Daoy (cell line): Measurements from ENCODE around the gene JPH2. TPM values are rescaled to one million over a fixed set of nuclear protein-coding genes. Genes with fewer than 3 reads are reported as not detected.
"Not testable (repeated sequence)": the region's sequence is repeated elsewhere in the genome, so short reads cannot be mapped to it uniquely, and the experiment has no call there.

Source experiments
- DNase-seq: peaks from one replicate; pipeline ENCODE4 v3.0.0-alpha.2; 2015; ENCODE audit warnings: low read depth
- total RNA-seq: library from RNA; depleted of rRNA; stranded (reverse); fragments of >200 nt; shearing (Covaris generic); gene quantifications from 2 replicates; pipeline ENCODE4 v1.2.3, GENCODE V29; 2014; rRNA removed

Gene JPH2
- 1.5 and 2.1 TPM in 2 replicates for total RNA-seq

GRCh38 chr20:44187054-44187771 is at the start of gene JPH2:
Gene JPH2, minus strand, starts transcription at chr20:44187188. Its CDS starts 483 bp downstream, at chr20:44186705.
- DNase-seq = peak; percentile 90

GRCh38 chr20:44235702-44236101 is 48.7 kb upstream of the JPH2 start:
- no peak for DNase-seq

- no peak for DNase-seq
These were observed 47.8 kb upstream of the JPH2 start for GRCh38 chr20:44234566-44235317.

- DNase-seq = no peak
These were observed 46.5 kb upstream of the JPH2 start for GRCh38 chr20:44233436-44234016.

- not testable (repeated sequence) for DNase-seq
These were observed 45.5 kb upstream of the JPH2 start for GRCh38 chr20:44232469-44232856.

GRCh38 chr20:44231713-44232468 is 44.9 kb upstream of the JPH2 start:
- peak; percentile 17 for DNase-seq

GRCh38 chr20:44231193-44231592 is 44.2 kb upstream of the JPH2 start:
- peak; percentile 51 for DNase-seq

GRCh38 chr20:44228465-44229258 is 41.7 kb upstream of the JPH2 start:
- DNase-seq = peak; percentile 19

- no peak for DNase-seq
These were observed 37.6 kb upstream of the JPH2 start for GRCh38 chr20:44224637-44225036.

- no peak for DNase-seq
These were observed 36.7 kb upstream of the JPH2 start for GRCh38 chr20:44223721-44224120.

- peak; percentile 23 for DNase-seq
These were observed 35.8 kb upstream of the JPH2 start for GRCh38 chr20:44222633-44223368.

- DNase-seq = no peak
These were observed 35.0 kb upstream of the JPH2 start for GRCh38 chr20:44222027-44222426.

- DNase-seq = no peak
These were observed 34.5 kb upstream of the JPH2 start for GRCh38 chr20:44221368-44221954.

- DNase-seq = no peak
These were observed 32.8 kb upstream of the JPH2 start for GRCh38 chr20:44219791-44220190.

GRCh38 chr20:44219170-44219730 is 32.3 kb upstream of the JPH2 start:
- no peak for DNase-seq

GRCh38 chr20:44218446-44218845 is 31.5 kb upstream of the JPH2 start:
- DNase-seq = no peak

- peak; percentile 74 for DNase-seq
These were observed 30.5 kb upstream of the JPH2 start for GRCh38 chr20:44217342-44218092.

- DNase-seq = peak; percentile 60
These were observed 28.1 kb upstream of the JPH2 start for GRCh38 chr20:44215125-44215524.

GRCh38 chr20:44212792-44213191 is 25.8 kb upstream of the JPH2 start:
- DNase-seq = no peak
